G401.6 (cell line): ENCODE results near the gene POTEF.
"Not testable (repeated sequence)": the region's sequence is repeated elsewhere in the genome, so short reads cannot be mapped to it uniquely, and the experiment has no call there.

ENCODE experiments used
- FAIRE-seq: peaks from 2 replicates; lab custom pipeline; 2012; peaks lifted over from hg19 to GRCh38; lab: Jason Lieb, UNC

Gene POTEF

DNA sequence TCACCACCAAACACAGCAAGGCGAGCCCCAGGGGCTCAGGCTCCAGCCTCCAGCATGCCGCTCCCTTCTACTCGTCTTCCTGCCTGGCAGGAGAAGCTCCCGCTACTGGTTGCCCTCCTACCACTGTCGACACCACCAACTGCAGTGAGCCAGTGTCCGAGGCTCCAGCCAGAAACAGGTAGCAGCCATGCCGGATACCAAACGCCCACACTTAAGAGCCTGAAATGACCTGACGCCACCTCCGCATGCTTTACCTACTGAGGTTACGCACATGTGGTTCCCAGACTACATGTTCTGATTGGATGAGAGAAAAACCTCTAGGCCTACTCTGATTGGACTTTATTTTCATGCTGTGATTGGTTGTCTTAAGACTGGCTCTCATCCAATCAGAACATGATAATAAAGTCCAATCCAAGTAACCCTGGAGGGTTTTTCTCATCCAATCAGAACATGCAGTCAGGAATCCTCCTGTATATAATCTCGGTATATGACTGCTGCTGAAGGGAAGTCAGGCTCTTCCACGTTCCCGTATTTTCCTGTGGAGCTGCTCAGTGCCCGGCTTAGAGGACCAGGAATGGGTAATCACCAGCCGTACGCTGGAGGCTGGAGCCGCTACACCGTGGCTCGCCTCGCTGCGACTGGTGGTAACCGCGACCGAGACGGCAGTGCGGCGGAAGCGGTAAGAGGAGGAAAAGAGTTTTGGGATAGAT is at the start of gene POTEF:
Gene POTEF, minus strand, starts transcription at position 103 of the 710 bp plus-strand sequence. CDS start 8,707 bp downstream, outside the sequence.
- FAIRE-seq: not testable (repeated sequence)

- FAIRE-seq: not testable (repeated sequence)
Measured at GRCh38 chr2:130174866-130175265, 45.8 kb upstream of the POTEF start.

GRCh38 chr2:130169896-130170295 is 40.9 kb upstream of the POTEF start:
- FAIRE-seq: no peak

DNA sequence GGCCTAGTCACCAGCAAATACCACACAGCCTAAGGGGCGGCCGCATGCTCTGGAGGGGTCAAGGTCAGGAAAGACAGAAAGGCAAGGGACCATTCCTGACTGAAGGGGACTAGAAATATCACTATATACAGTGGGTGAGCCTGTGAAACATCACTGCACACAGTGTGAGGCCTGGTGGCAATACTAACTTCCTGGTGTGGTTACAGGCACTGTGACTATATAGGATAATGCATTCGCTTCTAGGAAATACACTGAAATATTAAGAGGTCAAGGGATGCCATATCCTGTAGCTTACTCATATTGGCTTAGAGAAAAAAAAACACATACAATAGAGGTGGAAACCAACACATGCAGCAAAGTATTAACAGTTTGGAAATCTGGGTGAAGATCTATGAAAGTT is 40.1 kb upstream of the POTEF start:
- FAIRE-seq: not testable (repeated sequence)

DNA sequence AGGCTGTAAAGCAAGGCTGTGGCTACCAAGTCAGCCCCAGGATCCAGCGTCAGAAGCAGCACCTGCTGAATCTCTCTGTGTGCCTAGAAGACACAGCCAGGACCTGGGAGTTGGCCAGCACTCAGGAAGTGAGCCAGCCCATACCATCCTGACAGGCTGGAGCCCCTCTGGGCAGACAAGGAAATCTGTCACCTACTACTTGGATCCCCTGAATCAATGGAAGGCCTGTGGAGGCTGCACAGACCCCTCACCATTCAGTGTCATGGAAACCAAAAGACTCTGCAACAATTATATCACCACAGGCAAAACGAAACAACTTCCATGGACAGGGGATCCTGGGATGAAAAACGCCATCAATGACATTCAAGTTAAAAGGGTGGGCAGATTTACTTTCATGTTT is 37.6 kb upstream of the POTEF start:
- not testable (repeated sequence) for FAIRE-seq

DNA sequence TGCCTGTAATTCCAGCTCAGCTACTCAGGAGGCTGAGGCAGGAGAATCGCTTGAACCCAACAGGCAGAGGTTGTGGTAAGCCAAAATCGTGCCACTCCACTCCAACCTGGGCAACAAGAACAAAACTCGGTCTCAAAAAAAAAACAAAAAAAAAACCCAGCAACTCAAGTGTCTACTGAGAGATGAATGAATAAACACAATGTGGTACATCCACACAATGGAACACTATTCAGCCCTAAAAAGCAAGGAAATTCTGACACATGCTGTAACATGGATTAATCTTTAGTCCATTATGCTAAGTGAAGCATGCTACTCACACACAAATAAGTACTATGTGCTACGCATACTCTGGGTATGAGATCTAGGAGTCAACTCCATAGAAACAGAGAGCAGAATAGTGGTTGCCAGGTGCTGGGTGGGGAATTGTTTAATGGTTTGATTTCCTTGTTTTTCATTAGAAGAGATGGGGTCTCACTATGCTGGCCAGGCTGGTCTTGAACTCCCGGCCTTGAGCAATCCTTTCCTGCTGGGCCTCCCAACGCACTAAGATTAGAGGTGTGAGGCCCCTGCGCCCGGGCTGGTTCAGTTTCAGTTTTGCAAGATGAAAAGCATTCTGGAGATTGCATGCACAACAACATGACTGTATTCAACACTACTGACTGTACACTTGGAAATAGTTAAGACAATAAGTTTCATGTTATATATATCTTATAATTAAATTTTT is 36.4 kb upstream of the POTEF start:
- no peak for FAIRE-seq

DNA sequence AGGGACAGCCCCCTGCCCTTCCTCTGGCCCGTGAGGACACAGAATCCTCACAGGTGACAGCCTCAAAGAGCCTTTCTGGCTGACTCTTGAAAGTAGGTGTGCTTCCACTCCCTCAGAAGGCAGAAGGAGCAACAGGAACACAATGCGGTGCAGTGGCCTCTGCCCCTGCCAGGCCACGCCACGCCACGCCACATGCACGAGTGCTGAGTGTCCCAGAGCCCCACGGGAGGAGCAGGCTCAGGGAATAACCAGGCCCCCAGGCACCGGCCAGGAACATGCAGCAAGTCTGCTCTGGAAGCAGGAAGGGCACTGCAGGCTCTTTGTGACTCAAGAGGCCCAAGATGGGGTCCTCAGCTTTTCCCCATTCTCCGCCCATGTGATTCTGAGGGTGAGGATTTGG is 33.9 kb upstream of the POTEF start:
- no peak for FAIRE-seq

DNA sequence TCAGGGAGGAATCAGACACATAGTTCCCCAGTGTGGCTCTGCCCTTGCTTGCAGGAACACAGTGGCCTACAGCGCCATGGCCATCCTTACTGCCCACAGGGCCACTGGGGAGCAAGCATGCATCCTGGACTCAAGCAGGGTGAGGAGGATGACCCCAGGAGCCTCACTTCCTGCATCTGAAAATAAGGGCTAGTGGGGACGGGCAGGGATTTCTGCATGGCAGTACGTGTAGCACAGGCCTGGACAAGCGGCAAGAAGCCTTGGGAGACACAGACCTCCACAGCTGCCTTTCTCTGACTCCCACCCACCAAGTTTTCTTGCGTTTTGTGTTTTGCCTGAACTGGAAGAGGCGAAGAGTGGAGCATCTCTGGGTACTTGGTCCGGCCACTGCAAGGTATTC is 33.5 kb upstream of the POTEF start:
- not testable (repeated sequence) for FAIRE-seq

DNA sequence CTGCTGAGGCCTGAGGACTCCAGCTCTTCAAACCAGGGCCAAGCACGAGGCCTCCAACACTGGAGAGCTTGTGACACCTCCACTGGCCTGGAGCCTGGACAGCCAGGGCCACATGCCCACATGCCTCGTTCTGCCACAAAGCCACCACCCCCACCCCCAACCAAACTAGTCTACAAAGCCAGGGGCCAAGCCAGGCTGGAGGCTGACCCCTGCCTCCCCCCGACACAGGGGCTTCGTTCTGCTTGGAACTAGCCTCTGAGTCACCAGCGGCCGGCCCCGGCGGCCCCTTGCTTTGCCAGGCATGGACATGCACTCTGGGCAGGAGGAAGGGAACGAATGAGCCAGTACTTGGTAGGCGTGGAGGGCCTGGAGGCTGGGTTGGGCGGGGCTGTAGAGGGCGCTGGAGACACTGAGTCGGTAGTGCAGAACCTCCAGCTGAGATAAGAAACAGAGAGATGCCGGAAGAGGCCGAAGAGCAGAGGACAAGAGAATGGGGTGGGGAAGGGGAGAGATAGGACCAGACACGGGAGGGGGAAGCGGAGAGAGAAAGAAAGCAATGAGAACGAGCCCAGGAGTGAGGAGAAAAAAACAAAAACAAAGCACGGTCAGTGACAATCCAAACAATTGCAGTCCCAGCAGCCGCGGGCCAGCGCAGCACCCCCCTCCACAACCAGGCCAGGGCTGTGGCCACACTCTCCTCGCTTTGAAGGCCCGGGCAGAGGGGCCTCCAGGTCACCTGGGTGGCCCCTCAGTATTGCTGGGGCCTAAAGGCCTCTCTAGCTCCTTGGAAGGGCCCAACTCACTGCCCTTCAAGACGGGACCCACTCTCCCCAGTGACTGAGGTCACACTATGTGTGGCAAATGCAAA is 32.0 kb upstream of the POTEF start:
- not testable (repeated sequence) for FAIRE-seq

DNA sequence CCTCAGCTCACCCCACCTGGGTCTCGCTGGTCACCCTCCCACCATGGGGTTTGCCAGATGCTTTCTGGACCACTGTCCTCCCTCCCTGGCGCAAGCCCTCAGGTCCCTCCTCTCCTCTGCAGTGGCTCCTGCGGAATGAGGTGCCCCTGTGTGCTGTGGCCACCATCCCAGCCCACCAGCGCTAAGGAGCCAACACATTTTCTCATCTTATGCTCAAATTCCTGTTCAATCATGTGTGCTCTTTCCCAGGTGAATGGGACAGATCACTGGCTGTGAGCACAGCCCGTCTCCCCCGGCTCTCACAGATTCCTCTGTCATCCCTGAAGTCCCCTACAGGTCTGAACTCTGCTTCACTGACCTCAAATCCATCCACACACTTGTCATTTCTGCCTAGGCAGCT is 31.1 kb upstream of the POTEF start:
- no peak for FAIRE-seq

DNA sequence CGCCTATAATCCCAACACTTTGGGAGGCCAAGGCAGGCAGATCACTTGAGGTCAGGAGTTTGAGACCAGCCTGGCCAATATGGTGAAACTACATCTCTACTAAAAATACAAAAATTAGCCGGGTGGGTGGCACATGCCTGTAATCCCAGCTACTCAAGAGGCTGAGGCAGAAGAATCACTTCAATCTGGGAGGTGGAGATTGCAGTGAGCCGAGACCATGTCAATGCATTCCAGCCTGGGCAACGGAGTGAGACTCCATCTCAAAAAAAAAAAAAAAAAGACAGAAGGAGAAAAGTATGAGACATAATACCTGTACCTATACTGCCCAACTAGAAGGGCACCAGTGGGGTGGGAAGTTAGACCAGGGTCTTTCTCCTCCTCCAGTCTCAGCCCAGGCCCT is 30.4 kb upstream of the POTEF start:
- not testable (repeated sequence) for FAIRE-seq

- no peak for FAIRE-seq
Measured at GRCh38 chr2:130158631-130159030, 29.6 kb upstream of the POTEF start.

DNA sequence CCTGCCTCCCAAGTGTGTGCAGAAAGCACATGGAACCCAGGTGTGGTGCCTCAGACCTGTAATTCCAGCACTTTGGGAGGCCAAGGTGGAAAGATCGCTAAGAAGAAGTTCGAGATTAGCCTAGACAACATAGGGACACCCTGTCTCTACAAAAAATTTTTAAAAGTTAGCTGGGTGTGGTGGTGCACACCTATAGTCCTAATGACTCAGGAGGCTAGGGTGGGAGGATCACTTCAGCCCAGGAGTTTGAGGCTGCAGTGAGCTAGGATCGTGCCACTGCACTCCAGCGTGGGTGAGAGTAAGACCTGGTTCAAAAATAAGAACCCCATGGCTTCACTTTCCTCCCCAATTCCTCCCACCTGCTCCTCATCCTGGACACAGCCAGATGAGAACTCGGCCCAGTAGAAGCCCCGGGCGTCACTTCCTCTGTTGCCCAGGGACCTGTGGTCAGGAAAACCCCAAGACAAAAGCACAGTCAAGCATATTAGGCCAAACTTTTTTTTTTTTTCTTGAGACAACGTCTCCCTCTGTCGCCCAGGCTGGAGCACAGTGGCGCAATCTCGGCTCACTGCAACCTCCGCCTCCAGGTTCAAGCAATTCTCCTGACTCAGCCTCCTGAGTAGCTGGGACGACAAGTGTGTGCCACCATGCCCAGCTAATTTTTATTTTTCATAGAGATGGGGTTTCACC is 28.9 kb upstream of the POTEF start:
- FAIRE-seq: not testable (repeated sequence)

GRCh38 chr2:130157354-130157753 is 28.3 kb upstream of the POTEF start:
- not testable (repeated sequence) for FAIRE-seq

- no peak for FAIRE-seq
Measured at GRCh38 chr2:130156624-130157004, 27.6 kb upstream of the POTEF start.

DNA sequence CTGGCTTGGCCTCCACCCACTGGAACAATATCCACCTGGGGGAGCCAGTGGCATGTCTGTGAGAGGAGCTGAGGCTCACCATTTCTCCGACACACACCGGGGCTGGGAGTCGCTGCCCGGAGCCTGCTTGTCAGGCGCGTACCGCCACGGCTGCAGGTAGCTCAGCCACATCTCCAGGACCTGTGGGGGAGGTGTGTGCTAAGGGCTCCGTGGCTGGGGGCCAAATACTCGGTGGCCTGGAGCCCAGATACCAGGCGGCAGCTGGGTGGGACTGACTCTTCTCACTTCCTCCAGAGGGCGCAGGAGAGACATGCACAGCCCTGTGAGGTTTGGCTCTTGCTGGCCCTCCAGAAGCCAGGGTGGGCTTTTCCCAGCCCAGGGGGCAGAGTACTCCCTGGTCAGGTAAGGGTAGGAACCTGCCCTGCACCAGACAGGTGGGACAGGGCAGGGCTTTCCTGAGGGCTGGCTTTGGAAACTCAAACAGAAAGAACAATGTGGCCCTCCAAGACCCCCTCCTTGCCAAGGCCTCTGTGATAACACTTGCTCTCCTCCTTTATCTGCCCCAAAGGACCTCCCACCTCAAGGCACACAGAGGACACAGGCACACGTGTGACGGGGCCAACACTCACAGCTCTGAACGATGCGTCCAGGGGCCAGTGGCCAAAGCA is 27.1 kb upstream of the POTEF start:
- FAIRE-seq: not testable (repeated sequence)

DNA sequence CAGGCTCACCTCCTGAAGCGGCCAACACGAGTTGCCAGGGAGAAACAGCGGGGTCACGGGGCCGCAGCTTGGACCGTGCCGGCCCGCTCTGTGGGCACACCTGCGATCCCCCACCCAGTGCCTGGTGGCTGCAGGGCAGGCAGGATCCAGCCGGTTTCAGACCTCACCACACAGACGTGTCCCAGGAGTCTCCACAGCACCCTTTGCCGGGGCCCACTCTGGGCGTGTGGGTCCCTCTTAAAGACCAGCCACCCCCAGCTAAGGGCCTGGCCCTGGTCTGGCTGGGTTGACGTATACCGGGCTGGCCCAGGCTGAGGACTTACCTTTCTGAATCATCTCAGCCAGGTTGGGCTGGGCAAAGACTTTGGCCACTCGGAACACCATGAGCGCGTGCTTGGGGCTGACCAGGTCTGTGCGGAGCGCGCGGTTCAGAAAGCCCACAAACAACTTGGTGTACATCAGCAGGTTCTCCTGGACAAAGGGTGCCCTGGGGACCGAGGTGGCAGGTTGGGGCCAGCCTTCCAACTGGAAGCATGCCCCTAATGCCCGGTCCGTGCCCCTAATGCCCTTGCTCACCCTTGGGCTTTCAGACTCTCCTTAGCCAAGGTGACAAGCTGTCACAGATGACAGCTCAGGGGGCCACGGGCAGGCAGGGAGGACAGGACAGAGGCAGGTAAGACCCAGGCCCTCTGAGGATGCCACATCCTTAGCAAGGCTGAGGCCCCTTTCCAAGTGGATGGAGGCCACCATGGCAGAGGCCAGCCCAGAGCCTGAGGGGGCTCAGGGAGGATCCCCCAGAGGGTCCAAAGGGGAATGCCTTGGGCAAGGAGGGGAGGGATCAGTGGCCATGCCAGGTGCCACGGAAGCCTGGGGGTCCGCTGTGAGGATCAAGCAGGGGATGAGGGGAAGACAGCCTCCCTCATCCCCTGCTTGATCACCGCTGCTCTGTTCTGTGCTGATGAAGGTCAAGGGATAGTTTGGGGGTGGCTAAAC is 26.0 kb upstream of the POTEF start:
- no peak for FAIRE-seq

GRCh38 chr2:130154423-130154770 is 25.4 kb upstream of the POTEF start:
- not testable (repeated sequence) for FAIRE-seq

DNA sequence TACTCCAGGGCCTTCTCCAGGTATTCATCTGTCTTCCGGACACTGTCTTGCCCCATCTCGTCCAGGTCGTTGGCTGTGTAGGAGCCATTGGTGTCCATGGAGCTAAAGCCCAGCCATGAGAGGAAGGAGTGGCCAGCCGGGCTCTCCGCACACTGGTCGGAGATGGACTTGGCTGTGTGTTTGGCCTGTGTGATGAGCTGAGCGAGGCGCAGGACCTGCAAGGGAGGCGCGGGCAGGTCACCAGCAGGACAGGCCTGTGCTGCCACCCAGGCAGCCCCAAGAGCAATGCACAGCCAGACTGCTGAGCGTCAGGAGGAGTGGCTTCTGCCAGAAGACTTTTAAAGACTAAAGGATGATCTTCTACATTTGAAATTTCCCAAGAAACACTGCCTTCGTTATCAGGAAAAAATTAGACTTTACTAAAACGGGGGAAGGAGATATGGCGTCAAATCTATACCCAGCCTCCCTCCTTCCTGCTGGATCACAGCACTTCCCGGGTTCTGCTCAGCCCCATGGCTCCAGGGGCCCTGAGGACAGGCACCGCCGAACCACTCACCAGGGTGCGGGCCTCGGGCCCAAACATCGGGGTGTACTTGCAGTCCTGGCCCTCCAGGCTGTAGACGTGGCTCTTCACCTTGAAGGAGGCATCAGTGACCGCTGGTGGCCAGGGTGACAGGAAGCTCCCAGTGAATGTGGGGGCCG is 24.9 kb upstream of the POTEF start:
- not testable (repeated sequence) for FAIRE-seq
